GM19238 (cell line): ENCODE results near the gene CROCC.

Experiments
- DNase-seq: peaks from one replicate; pipeline ENCODE4 v3.0.0; 2011; ENCODE audit warnings: low spot score; ENCODE audit not compliant: insufficient read length

Gene CROCC

GRCh38 chr1:16982902-16983301 lies 61.2 kb downstream of the CROCC start:
- DNase-seq, result no peak

DNA sequence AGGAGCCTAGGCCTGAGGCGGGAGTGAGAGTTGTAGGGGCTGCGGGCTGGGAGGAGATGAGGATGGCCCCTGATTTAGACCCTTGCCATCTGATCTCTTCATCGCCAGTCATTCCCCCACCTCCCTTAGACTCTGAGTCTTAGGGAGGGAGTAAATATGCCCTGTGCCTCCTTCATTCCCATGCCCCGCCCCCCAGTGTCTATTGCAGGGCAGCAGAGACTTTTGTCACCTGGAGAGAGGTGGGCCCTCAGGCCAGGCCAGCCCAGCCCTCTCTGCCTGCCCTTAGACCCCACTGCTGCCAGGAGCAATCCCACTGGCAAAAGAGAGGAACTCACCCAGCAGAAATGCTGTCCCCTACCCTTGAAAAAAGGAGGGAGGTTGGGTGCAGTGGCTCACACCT lies 61.9 kb downstream of the CROCC start:
- no peak for DNase-seq

DNA sequence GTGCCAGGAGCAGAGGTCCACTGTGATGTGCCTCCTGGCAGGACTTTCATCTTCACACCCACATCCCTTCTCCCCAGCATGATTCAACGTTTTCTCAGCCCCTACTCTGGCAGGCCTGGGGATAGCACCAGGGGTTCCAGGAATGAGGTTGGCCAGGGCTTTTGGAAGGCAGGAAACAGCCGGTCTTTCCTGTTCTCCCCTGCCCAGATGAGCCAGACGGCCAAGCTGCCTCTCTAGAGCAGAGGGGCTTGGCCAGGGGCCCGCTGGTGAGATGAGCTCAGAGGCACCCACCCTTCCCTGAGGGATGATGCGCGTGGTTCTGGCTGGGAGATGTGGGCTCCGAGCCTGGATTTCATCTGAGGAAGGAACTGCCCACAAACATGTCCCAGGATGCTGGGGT lies 63.0 kb downstream of the CROCC start:
- no peak for DNase-seq

DNA sequence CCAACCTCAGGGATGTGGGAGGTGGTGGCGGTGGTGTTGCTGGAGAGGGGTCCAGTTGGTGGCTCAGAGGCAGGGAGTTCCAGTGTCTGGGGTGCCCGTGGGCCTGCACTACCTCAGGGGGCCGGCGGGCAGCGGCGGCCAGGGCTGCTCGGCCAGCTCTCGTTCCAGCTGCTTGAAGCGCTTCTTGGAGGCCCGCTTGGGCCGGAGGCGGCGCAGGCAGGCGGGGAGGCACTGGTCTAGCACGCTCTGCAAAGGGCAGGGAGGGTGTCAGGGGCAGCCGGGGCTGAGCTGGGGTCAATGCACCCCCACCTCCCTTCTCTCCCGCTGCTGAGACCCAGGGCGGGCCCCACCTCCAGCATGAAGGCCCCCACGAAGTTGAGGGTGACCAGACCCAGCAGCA lies 64.4 kb downstream of the CROCC start:
- no peak for DNase-seq

DNA sequence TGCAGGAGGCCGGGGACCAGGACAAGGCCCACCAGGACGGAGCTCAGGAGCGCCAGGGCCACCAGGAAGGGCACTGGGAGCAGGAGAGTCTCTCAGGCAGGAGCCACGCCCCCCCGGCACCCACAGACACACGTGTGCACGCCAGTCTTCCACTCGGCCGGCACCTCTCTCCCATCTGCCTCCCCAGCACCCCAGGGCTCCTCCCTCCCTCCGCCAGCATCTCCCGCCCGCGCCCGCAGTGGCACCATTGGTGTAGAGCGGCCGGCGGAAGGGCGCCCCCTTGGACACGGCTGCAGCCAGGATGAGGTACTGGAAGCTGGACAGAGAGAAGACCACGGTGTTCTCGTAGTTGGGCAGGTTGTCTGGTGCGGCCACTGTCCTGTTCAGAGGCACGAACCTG lies 64.8 kb downstream of the CROCC start:
- DNase-seq, result no peak

DNA sequence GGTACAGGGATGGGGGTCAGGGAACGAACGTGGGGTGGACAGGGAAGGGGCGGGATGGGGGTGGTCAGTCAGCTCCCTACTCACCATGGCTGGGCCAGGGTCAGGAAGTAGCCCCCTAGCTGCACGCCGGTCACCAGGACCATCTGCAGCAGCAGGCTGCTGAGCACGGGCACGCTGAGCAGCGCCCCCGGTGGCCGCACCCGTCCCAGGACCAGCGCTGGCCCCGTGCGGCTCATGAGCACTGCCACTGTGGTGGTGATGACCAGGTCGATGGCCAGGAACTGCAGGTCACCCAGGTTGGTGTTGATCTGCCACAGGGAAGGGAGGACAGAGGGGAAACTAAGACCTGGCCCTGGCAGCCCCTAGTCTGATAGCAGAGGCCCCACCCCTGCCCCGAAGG lies 65.2 kb downstream of the CROCC start:
- no peak for DNase-seq

- DNase-seq, result no peak
These were observed 66.5 kb downstream of the CROCC start for GRCh38 chr1:16988210-16988609.

- DNase-seq, result no peak
These were observed 68.1 kb downstream of the CROCC start for GRCh38 chr1:16989676-16990391.

GRCh38 chr1:16991571-16991970 lies 69.8 kb downstream of the CROCC start:
- DNase-seq, result no peak

DNA sequence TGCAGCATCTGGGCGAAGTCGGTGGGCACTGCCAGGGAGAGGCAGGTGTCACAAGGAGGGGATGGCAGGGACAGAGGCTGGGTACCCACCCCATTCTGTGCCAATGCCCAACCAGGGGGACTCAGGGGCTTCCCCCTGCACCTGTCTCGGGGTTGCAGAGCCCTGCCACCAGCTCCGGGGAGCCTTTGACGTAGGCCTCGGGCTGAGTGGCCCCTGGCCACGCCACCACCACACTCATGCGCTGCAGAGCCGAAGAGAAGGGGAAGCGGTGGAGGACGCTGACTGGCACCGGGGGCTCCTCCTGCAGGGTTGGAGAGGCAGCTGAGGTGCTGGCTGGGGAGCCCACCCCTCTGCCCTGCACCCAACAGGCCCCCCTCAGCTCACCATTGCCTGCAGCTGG lies 70.4 kb downstream of the CROCC start:
- DNase-seq, result no peak

- no peak for DNase-seq
These were observed 70.9 kb downstream of the CROCC start for GRCh38 chr1:16992675-16993074.

GRCh38 chr1:16993521-16994038 lies 71.8 kb downstream of the CROCC start:
- DNase-seq, result no peak

DNA sequence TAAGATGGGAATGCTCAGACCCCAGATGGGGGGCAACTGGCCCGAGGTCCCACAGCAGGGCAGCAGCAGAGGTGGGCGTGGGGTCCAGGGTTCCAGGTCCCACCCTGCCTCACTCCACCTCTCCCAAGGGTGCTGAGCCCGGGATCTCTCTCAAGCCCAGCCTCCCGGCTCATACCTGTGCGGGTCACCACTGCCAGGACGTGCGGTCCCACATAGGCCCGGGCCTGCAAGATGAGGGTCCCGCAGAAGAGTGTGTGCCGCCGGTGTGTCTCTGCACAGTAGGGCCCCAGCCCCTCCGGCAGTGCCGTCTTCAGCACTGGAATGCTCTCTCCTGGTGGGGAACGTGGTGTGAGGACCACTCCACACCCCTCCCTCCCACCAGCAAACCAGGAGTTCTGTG lies 75.1 kb downstream of the CROCC start:
- no peak for DNase-seq

- DNase-seq, result no peak
These were observed 76.9 kb downstream of the CROCC start for GRCh38 chr1:16998589-16998988.

- no peak for DNase-seq
These were observed 78.1 kb downstream of the CROCC start for GRCh38 chr1:16999863-17000262.

DNA sequence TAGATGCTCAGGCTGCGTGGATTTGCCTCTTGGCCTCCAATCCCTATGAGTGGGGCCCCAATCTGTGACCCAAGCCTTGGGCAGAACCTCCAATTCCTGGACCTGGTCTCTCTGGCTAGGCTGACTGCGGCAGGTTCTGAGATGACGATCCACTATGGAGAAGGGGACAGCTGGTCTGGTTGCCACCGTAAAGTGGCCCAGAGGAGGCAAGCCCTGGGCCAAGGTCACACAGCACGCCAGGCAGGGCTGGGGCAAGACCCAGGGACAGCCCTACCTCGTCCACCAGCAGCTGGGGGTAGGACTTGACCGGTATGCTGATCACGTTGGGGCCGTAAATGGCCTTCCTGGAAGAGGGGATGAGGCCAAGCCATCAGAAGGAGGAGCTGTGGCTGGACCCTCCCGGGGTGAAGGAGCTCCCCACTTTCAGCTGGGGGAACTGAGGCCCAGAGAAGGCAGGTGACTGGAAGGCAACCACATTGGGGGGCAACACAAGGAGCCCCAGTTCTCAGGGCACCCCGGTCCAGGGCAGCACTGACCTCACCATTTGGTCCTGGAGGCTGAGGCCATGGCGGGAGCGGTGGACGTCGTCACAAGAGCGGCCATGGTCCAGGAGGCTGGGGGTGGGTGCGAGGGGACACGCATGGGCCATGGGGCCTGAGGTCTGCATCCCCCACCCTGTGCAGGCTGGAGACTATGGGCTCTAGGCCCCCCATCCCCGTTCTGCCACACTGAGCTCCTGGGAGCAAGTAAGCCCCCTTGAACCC lies 80.2 kb downstream of the CROCC start:
- DNase-seq, result no peak

DNA sequence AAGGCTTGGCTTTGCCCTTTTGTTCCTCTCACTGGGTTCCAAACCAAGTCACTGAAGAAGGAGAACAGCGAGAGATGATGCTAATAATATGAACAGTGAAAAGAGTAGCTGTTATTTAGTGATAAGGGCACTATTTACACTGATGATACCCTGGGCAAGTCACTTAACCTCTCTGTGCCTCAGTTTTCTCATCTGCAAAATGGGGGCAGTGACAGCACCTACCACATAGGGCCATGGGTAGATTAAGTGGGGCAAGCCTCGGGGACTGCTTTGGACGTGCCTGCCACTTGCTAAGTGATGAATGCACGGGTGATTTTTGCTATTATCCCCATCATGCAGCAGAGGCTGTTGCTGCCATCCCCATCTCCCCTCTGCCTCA lies 80.8 kb downstream of the CROCC start:
- no peak for DNase-seq

DNA sequence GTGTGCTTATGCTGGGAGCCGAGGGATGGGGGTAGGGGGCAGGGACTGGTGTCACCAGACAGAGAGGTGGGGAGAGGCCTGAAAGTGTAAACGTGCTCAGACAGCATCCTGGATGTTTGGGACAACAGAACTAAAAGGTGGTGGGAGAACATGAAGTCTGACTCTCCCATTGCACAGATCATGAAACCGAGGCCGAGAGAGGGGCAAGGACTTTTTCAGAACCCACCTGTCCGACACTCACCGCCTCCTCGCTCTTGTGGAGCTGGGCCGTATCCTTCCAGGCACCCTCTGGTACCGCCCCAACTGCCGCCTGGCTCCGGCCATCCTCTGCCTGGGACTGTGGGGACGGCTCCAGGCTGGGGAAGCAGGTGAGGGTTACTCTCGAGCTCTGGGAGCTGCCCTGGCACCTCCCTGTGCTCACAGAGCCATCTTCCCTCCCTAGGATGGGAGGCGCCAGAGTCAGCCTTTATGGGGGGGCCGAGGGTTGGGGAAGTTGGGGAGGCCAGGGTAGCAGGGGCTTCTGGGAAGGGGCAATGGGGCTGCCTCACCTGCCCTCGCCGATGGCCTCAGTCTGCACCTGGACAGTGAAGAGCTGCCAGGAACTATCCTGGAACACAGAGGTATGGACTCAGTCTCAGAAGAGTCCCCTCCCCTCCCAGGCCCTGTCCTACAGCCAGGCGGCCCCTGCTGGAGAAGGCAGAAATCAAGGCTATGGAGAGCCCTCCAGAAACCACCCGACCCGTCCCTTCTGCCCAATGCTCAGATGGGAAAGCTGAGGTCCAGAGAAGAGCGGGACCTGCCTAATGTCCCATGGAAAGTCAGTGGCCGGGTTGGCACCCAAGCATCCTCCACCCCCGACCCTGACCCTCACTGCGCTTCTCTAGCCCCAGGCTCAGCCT lies 83.0 kb downstream of the CROCC start:
- no peak for DNase-seq

- no peak for DNase-seq
These were observed 83.6 kb downstream of the CROCC start for GRCh38 chr1:17005365-17005740.

DNA sequence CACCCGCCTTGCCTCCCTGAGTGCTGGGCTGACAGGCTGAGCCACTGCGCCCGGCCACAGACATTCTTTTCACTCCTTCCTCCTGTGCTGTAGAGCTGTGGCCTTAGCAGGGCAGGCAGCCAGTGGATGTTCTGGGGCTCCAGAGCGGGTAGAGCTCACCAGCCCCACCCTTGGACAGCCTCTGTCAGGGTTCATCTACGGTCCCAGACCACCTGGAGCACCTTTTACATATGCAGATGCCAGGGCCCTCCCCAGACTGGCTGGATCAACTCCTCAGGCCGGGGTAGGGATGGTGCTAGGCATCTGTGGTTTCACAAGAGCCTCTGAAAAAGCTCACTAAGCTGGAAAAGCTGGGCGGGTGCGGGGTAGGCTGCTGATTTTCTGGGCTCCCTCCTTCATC lies 85.4 kb downstream of the CROCC start:
- DNase-seq, result no peak

GRCh38 chr1:17008208-17008855 lies 86.6 kb downstream of the CROCC start:
- no peak for DNase-seq
